OCI-LY1 (cell line): ENCODE measurements around the gene KIF4A.
"Not testable (repeated sequence)": the region's sequence is repeated elsewhere in the genome, so short reads cannot be mapped to it uniquely, and the experiment has no call there.

Source experiments
- H2AFZ ChIP-seq: fragments of 200-600 bp; sonication (generic), shearing (Covaris generic); 2 replicates; pipeline ENCODE4 v1.6.0; 2014; ENCODE audit warnings: antibody characterized with exemption, mild to moderate bottlenecking, low read length
- H3F3A ChIP-seq: fragments of 200-600 bp; sonication (generic), shearing (Covaris generic); 2 replicates; pipeline ENCODE4 v1.6.0; 2014; ENCODE audit warnings: mild to moderate bottlenecking, antibody characterized with exemption, low read length, moderate library complexity; ENCODE audit not compliant: insufficient read depth
- H3K27ac ChIP-seq: fragments of 200-600 bp; sonication (generic); 2 replicates; pipeline ENCODE4 v1.5.1; 2014; ENCODE audit warnings: low read length, mixed run types, mild to moderate bottlenecking, low read depth; ENCODE audit not compliant: poor library complexity, severe bottlenecking
- H3K27me3 ChIP-seq: fragments of 200-600 bp; sonication (generic); 2 replicates; pipeline ENCODE4 v1.6.0; 2014; ENCODE audit warnings: antibody characterized with exemption, mild to moderate bottlenecking, low read length, moderate library complexity; ENCODE audit not compliant: insufficient read depth
- H3K36me3 ChIP-seq: fragments of 200-600 bp; sonication (generic); 2 replicates; pipeline ENCODE4 v1.6.1; 2014; ENCODE audit warnings: mild to moderate bottlenecking, antibody characterized with exemption, low read length, moderate library complexity, mixed read lengths; ENCODE audit not compliant: insufficient read depth
- H3K4me1 ChIP-seq: fragments of 200-600 bp; sonication (generic); 2 replicates; pipeline ENCODE4 v1.5.1; 2014; ENCODE audit warnings: mild to moderate bottlenecking, low read length, moderate library complexity; ENCODE audit not compliant: insufficient read depth, severe bottlenecking
- H3K4me2 ChIP-seq: fragments of 200-600 bp; sonication (generic), shearing (Covaris generic); 2 replicates; pipeline ENCODE4 v1.6.1; 2014; ENCODE audit warnings: low read length
- H3K4me3 ChIP-seq: fragments of 200-600 bp; sonication (generic); 2 replicates; pipeline ENCODE4 v1.5.1; 2014; ENCODE audit warnings: low read length, low read depth, mild to moderate bottlenecking, mixed read lengths; ENCODE audit not compliant: poor library complexity, severe bottlenecking
- H3K79me2 ChIP-seq: fragments of 200-600 bp; shearing (Covaris generic); 2 replicates; pipeline ENCODE4 v1.6.1; 2016; ENCODE audit warnings: mixed run types, low read length, mixed read lengths; ENCODE audit not compliant: insufficient read depth
- H3K9ac ChIP-seq: fragments of 200-600 bp; sonication (generic), shearing (Covaris generic); 2 replicates; pipeline ENCODE4 v1.6.1; 2014; ENCODE audit warnings: mild to moderate bottlenecking, low read length, mixed read lengths
- H3K9me2 ChIP-seq: fragments of 200-600 bp; sonication (generic), shearing (Covaris generic); 2 replicates; pipeline ENCODE4 v1.6.1; 2014; ENCODE audit warnings: low read depth, mild to moderate bottlenecking, low read length, mixed read lengths
- H3K9me3 ChIP-seq: fragments of 200-600 bp; shearing (Covaris generic); 2 replicates; pipeline ENCODE4 v1.6.1; 2014; ENCODE audit warnings: low read length, mixed read lengths
- H4K20me1 ChIP-seq: fragments of 200-600 bp; sonication (generic), shearing (Covaris generic); 2 replicates; pipeline ENCODE4 v1.6.0; 2016; ENCODE audit warnings: mild to moderate bottlenecking, low read length; ENCODE audit not compliant: insufficient read depth
- CTCF ChIP-seq: fragments of 200-600 bp; sonication (generic), shearing (Covaris generic); IDR thresholded peaks from 2 replicates; pipeline ENCODE4 v1.5.1; 2017; ENCODE audit warnings: mild to moderate bottlenecking, antibody characterized with exemption, low read length, moderate library complexity, mixed read lengths
- EZH2 ChIP-seq: fragments of 200-600 bp; sonication (generic), shearing (Covaris generic); IDR thresholded peaks from 2 replicates; pipeline ENCODE4 v1.8.0; 2017; ENCODE audit warnings: borderline replicate concordance, mixed run types, mild to moderate bottlenecking, antibody characterized with exemption, low read length, moderate library complexity, mixed read lengths

Gene KIF4A

GRCh38 chrX:70289793-70290770 lies at the start of gene KIF4A, which contains the start of gene PDZD11:
Gene KIF4A, plus strand, starts transcription at chrX:70290104. Its CDS starts 355 bp downstream, at chrX:70290459.
Gene PDZD11, minus strand, starts transcription at chrX:70289927. Its CDS starts 586 bp downstream, at chrX:70289341.
- Histone ChIP-seq H3K9me2 (no peaks in the 10 kb centered on the region), H3K79me2 (peaks cover 19% of the 10 kb centered on the region), H3K36me3 (peaks cover 34% of the 10 kb centered on the region), H3K9ac (peak within 1 kb of the TSS; percentile 87), H3K9me3 (no peaks in the 10 kb centered on the region), H3K4me1 (peaks cover 28% of the 10 kb centered on the region), H3F3A (no peaks in the 10 kb centered on the region), H2AFZ (no peak within 1 kb of the TSS; the same call in 1 of the 2 replicates), H3K27ac (peak within 1 kb of the TSS; percentile 76), H3K4me3 (peak within 1 kb of the TSS; percentile 94), H3K27me3 (no peaks in the 10 kb centered on the region), H3K4me2 (peak within 1 kb of the TSS; percentile 85), H4K20me1 (no peaks in the 10 kb centered on the region)
- TF ChIP-seq CTCF: no peak
- no peak for TF ChIP-seq EZH2

- no peak overlapping the region for H2AFZ ChIP-seq
- H4K20me1 ChIP-seq: no peaks in the 10 kb centered on the region
- H3K4me2 ChIP-seq: no peak overlapping the region
- H3K4me1 ChIP-seq: no peaks in the 10 kb centered on the region
- H3K9me3 ChIP-seq: no peaks in the 10 kb centered on the region
- H3K36me3 ChIP-seq: no peaks in the 10 kb centered on the region
- no peak overlapping the region for H3K4me3 ChIP-seq
- H3K79me2 ChIP-seq: no peaks in the 10 kb centered on the region
- H3F3A ChIP-seq: no peaks in the 10 kb centered on the region
- H3K9ac ChIP-seq: no peak overlapping the region
- H3K27ac ChIP-seq: no peak overlapping the region
- no peak for TF ChIP-seq CTCF
- TF ChIP-seq EZH2: no peak
- H3K9me2 ChIP-seq: no peaks in the 10 kb centered on the region
- H3K27me3 ChIP-seq: no peaks in the 10 kb centered on the region
Measured at GRCh38 chrX:70240751-70241150, 49.2 kb upstream of the KIF4A start.

- Histone ChIP-seq H3K79me2 (no peaks in the 10 kb centered on the region), H3F3A (no peaks in the 10 kb centered on the region), H4K20me1 (no peaks in the 10 kb centered on the region), H3K4me2 (no peak overlapping the region), H3K4me3 (no peak overlapping the region), H2AFZ (no peak overlapping the region), H3K9ac (no peak overlapping the region), H3K27ac (no peak overlapping the region), H3K9me3 (no peaks in the 10 kb centered on the region), H3K36me3 (no peaks in the 10 kb centered on the region), H3K27me3 (no peaks in the 10 kb centered on the region), H3K9me2 (no peaks in the 10 kb centered on the region), H3K4me1 (no peaks in the 10 kb centered on the region)
- TF ChIP-seq EZH2: no peak
- TF ChIP-seq CTCF: no peak
Measured at GRCh38 chrX:70241501-70241900, 48.4 kb upstream of the KIF4A start.

- H3K4me1 ChIP-seq, H2AFZ ChIP-seq, H3K79me2 ChIP-seq, H3K9ac ChIP-seq, H3K4me3 ChIP-seq, H3K9me2 ChIP-seq, H3K9me3 ChIP-seq, H3K27me3 ChIP-seq, H3K36me3 ChIP-seq, H3K27ac ChIP-seq, H3K4me2 ChIP-seq, H4K20me1 ChIP-seq, H3F3A ChIP-seq: not testable (repeated sequence)
Measured at GRCh38 chrX:70243601-70244000, 46.3 kb upstream of the KIF4A start.
